Measurements from ENCODE around the gene CPN1. TPM values are rescaled to one million over a fixed set of nuclear protein-coding genes. Genes with fewer than 3 reads are reported as not detected.

The CPN1 gene
- total and polyA plus RNA-seq, 2 experiments from 2014 or later, result 0.32 TPM; not detected in 1

DNA sequence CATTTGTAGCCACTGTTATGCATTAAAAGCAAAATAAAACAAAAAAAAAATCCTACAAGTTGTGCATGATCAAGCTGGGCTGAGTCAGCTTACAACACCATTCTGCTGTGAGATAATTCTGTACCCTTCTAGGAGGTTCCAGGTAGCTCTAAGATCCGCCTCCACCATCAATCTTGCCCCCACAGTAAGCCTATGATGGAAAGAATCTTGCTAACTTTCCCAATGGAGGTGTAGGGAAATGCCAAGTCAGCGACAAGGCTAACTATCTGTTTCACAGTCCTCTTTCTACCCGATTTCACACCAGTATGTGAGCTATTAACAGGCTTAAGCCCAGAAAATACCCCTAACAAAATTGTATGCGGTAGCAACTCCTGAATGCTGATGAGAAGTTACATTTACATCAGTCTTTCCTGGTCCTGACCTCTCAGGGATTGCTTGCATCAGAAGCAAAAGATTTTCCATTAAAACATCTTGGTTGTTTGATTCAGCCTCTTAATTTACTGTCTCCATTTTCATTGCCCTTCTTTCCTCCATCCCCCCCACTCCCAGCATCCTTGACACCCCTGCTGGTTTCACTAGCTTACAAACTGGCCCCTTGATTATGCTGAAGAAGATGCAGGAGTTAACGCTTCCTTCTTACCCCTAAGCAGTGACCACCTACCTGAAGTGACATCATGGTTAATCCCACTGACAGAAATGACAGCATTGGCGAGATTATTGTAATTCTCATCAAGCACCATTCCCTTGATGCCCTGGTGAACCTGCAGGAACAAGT lies 27.8 kb downstream of the CPN1 start (continued):
- no peak for TF ChIP-seq ZNF462 (CRISPR knock-in tag; IDR thresholded peaks at IDR 0.05)
- no peak for TF ChIP-seq CREB1 (CRISPR knock-in tag; IDR thresholded peaks at IDR 0.05; ENCODE audit: low read depth)
- no peak for TF ChIP-seq NANOG (IDR thresholded peaks at IDR 0.05; ENCODE audit: borderline replicate concordance)
- TF ChIP-seq EZH2 (IDR thresholded peaks at IDR 0.05; ENCODE audit: low read depth, unreplicated experiment), result no peak
- TF ChIP-seq, protein P1, sequence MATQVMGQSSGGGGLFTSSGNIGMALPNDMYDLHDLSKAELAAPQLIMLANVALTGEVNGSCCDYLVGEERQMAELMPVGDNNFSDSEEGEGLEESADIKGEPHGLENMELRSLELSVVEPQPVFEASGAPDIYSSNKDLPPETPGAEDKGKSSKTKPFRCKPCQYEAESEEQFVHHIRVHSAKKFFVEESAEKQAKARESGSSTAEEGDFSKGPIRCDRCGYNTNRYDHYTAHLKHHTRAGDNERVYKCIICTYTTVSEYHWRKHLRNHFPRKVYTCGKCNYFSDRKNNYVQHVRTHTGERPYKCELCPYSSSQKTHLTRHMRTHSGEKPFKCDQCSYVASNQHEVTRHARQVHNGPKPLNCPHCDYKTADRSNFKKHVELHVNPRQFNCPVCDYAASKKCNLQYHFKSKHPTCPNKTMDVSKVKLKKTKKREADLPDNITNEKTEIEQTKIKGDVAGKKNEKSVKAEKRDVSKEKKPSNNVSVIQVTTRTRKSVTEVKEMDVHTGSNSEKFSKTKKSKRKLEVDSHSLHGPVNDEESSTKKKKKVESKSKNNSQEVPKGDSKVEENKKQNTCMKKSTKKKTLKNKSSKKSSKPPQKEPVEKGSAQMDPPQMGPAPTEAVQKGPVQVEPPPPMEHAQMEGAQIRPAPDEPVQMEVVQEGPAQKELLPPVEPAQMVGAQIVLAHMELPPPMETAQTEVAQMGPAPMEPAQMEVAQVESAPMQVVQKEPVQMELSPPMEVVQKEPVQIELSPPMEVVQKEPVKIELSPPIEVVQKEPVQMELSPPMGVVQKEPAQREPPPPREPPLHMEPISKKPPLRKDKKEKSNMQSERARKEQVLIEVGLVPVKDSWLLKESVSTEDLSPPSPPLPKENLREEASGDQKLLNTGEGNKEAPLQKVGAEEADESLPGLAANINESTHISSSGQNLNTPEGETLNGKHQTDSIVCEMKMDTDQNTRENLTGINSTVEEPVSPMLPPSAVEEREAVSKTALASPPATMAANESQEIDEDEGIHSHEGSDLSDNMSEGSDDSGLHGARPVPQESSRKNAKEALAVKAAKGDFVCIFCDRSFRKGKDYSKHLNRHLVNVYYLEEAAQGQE (IDR thresholded peaks at IDR 0.05; ENCODE audit: unreplicated experiment), result no peak
